ENCODE results near the gene LDAF1. TPM values are rescaled to one million over a fixed set of nuclear protein-coding genes. Genes with fewer than 3 reads are reported as not detected.

Gene LDAF1
- total RNA-seq, 1 experiment from 2014 or later = 18.7 TPM

- Histone ChIP-seq H3K27me3 (ENCODE audit: insufficient read depth, low read length) (no peaks in the 10 kb centered on the region; the same call in 1 of the 2 replicates), H3K27ac (ENCODE audit: insufficient read length, low read depth, low read length) (no peak overlapping the region), H4K5ac (ENCODE audit: insufficient read length, low read depth, low read length) (no peak overlapping the region), H2BK15ac (ENCODE audit: low read depth, low read length) (no peak overlapping the region), H3K9ac (ENCODE audit: extremely low read depth, insufficient read length, low read length) (no peak overlapping the region), H3K23ac (ENCODE audit: insufficient read length, low read depth, low read length) (no peak overlapping the region), H3T11ph (ENCODE audit: low read length) (no peak overlapping the region), H3K4me2 (ENCODE audit: insufficient read depth, insufficient read length, low read length) (no peak overlapping the region), H3K9me3 (ENCODE audit: control insufficient read depth, low read depth, low read length) (no peaks in the 10 kb centered on the region), H4K91ac (ENCODE audit: insufficient read length, low read depth, low read length) (no peak overlapping the region), H4K20me1 (ENCODE audit: control insufficient read depth, insufficient read depth, insufficient read length) (no peaks in the 10 kb centered on the region), H2BK5ac (ENCODE audit: insufficient read length, low read length) (no peak overlapping the region), H3K14ac (ENCODE audit: insufficient read depth, low read length) (no peak overlapping the region), H2BK20ac (ENCODE audit: low read depth, low read length, poor library complexity, severe bottlenecking) (no peak overlapping the region), H2BK12ac (ENCODE audit: insufficient read length, low read depth, low read length) (no peak overlapping the region), H2BK120ac (ENCODE audit: low read depth, low read length, poor library complexity, severe bottlenecking) (no peak overlapping the region), H3K56ac (ENCODE audit: insufficient read length, low read depth, low read length) (no peak overlapping the region), H4K8ac (replicated peaks; ENCODE audit: insufficient read length, low read depth, low read length) (no peak overlapping the region), H2AK5ac (ENCODE audit: insufficient read length, low read length) (no peak overlapping the region), H3K18ac (ENCODE audit: insufficient read length, low read depth, low read length) (no peak overlapping the region), H3K79me2 (ENCODE audit: insufficient read depth, low read length) (no peaks in the 10 kb centered on the region), H3K23me2 (ENCODE audit: insufficient read length, low read depth, low read length, poor library complexity, severe bottlenecking) (no peaks in the 10 kb centered on the region), H3K79me1 (ENCODE audit: insufficient read depth, low read depth, low read length, poor library complexity, severe bottlenecking) (no peaks in the 10 kb centered on the region), H3K4ac (ENCODE audit: low read depth, low read length) (no peak overlapping the region), H3K4me1 (ENCODE audit: insufficient read depth, low read length) (no peaks in the 10 kb centered on the region), H2AFZ (ENCODE audit: low read length) (no peak overlapping the region)
- H3K4me1 Mint-ChIP-seq = peaks cover 10 to 11% of the 10 kb centered on the region in 2 experiments
- H3K9me3 Mint-ChIP-seq = no peaks in the 10 kb centered on the region
- no peak for DNase-seq
- peaks cover 10% of the 10 kb centered on the region; the same call in 1 of the 2 replicates for H3K27me3 Mint-ChIP-seq (ENCODE audit: low read depth)
- H3K27ac Mint-ChIP-seq = no peak overlapping the region
- no peak overlapping the region; a peak in 1 of 5 replicates for H3K4me3 Mint-ChIP-seq
- WGBS (ENCODE audit: extremely low coverage, insufficient read length, low lambda C conversion rate) = no CpG with 5 or more reads among the region's 4 CpGs
- TF ChIP-seq CTCF (conservative IDR thresholded peaks at IDR 0.05) = no peak
- H3K36me3 Mint-ChIP-seq (ENCODE audit: insufficient read depth in 1 of 3, low read depth in 3 of 3) = no peaks in the 10 kb centered on the region; a peak in 1 of 7 replicates
Measured at GRCh38 chr16:21214086-21214485, 55.6 kb downstream of the LDAF1 start.
